ENCODE results near the gene KCNJ14. TPM values are rescaled to one million over a fixed set of nuclear protein-coding genes. Genes with fewer than 3 reads are reported as not detected.

KCNJ14 gene
- total and polyA plus RNA-seq, 5 donors from 2014 or later = 0.03 to 2.2 (median 0.23) TPM; not detected in 1

- H3K36me3 ChIP-seq (ENCODE audit: control insufficient read depth, insufficient read depth, low read length) = peaks cover 48% of the 10 kb centered on the region
Observed at GRCh38 chr19:48475369-48476068, 20.1 kb downstream of the KCNJ14 start.

GRCh38 chr19:48476176-48476575 lies 20.8 kb downstream of the KCNJ14 start:
- DNase-seq (no peak), ATAC-seq (ENCODE audit: low read depth in 2 of 2) (no peak)
- Mint-ChIP-seq H3K4me3 (no peak overlapping the region), H3K9me3 (peaks cover 0 to 1% (median 0%) of the 10 kb centered on the region in 7 donors), H3K27ac (peak overlapping the region in 2 of 3 donors; percentile 25 to 58), H3K27me3 (no peaks in the 10 kb centered on the region), H3K36me3 (peaks cover 11% of the 10 kb centered on the region), H3K4me1 (peaks cover 0 to 32% (median 10%) of the 10 kb centered on the region in 4 donors)
- Histone ChIP-seq H3K27ac (ENCODE audit: insufficient read depth, low read length, poor library complexity, severe bottlenecking) (no peak overlapping the region), H3K4me1 (ENCODE audit: control insufficient read depth, insufficient read depth, low read length, poor library complexity, severe bottlenecking) (peaks cover 10% of the 10 kb centered on the region), H3K27me3 (ENCODE audit: control insufficient read depth, insufficient read depth, low read length) (no peaks in the 10 kb centered on the region), H3K9me3 (ENCODE audit: control insufficient read depth in 2 of 2, low read length in 2 of 2) (no peaks in the 10 kb centered on the region), H3K36me3 (ENCODE audit: control insufficient read depth, insufficient read depth, low read length) (peaks cover 42% of the 10 kb centered on the region), H3K4me3 (ENCODE audit: low read depth, low read length) (no peak overlapping the region)

More at GRCh38 chr19:48475369-48476068, 20.1 kb downstream of the KCNJ14 start:
- Mint-ChIP-seq H3K27ac (peak overlapping the region in 2 of 3 donors; percentile 26 to 58), H3K4me3 (peak overlapping the region in 1 of 4 donors; percentile 32), H3K9me3 (peaks cover 0 to 1% (median 0%) of the 10 kb centered on the region in 7 donors), H3K27me3 (no peaks in the 10 kb centered on the region), H3K4me1 (peaks cover 0 to 31% (median 8%) of the 10 kb centered on the region in 4 donors), H3K36me3 (peaks cover 14% of the 10 kb centered on the region)
- ATAC-seq (ENCODE audit: low read depth in 2 of 2) = no peak
- H3K9me3 ChIP-seq (ENCODE audit: control insufficient read depth in 2 of 2, low read length in 2 of 2) = no peaks in the 10 kb centered on the region
- no peak for DNase-seq
- H3K4me3 ChIP-seq (ENCODE audit: low read depth, low read length) = no peak overlapping the region
- H3K4me1 ChIP-seq (ENCODE audit: control insufficient read depth, insufficient read depth, low read length, poor library complexity, severe bottlenecking) = peaks cover 7% of the 10 kb centered on the region
- H3K27me3 ChIP-seq (ENCODE audit: control insufficient read depth, insufficient read depth, low read length) = no peaks in the 10 kb centered on the region
- H3K27ac ChIP-seq (ENCODE audit: insufficient read depth, low read length, poor library complexity, severe bottlenecking) = no peak overlapping the region

DNA sequence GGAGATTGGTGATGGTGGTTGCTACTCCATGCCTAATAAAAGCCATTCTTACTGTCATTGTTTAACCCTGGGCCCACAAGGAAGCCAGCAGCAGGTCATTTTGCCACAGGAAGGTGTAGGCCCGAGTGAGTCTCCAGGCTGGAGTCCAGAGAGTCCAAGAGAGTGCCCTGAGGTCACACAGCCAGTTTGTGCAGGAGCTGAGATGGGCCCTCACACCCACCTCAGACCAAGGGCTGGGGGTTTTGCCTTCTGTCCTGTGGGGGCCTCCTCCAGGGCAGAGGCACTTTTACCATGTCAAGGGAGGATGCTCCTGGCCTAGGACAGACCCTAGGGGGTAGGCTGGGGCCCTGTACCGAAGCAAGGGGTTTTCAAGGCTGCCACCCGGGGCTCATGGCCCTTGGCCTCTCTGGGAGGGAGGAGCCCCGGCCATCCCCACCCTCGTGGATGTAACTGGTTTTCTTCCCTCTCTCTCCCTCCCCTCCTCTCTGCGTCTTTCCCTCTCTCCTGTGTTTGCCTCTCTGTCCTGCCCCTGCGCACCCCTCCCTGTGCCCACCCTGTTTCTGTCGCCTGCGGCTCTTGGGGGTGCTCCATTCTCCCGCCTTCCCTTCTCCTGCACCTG lies 21.8 kb downstream of the KCNJ14 start:
- Mint-ChIP-seq H3K4me1 (peaks cover 0 to 31% (median 10%) of the 10 kb centered on the region in 4 donors), H3K36me3 (peaks cover 4% of the 10 kb centered on the region), H3K27ac (peak overlapping the region in 1 of 3 donors; percentile 74), H3K4me3 (no peak overlapping the region), H3K9me3 (peaks cover 0 to 1% (median 0%) of the 10 kb centered on the region in 7 donors), H3K27me3 (no peaks in the 10 kb centered on the region)
- no peak overlapping the region for H3K4me3 ChIP-seq (ENCODE audit: low read depth, low read length)
- ATAC-seq (ENCODE audit: low read depth in 2 of 2) = no peak
- peaks cover 11% of the 10 kb centered on the region for H3K4me1 ChIP-seq (ENCODE audit: control insufficient read depth, insufficient read depth, low read length, poor library complexity, severe bottlenecking)
- H3K27ac ChIP-seq (ENCODE audit: insufficient read depth, low read length, poor library complexity, severe bottlenecking) = no peak overlapping the region
- DNase-seq = no peak
- H3K36me3 ChIP-seq (ENCODE audit: control insufficient read depth, insufficient read depth, low read length) = peaks cover 32% of the 10 kb centered on the region
- H3K9me3 ChIP-seq (ENCODE audit: control insufficient read depth in 2 of 2, low read length in 2 of 2) = no peaks in the 10 kb centered on the region
- no peaks in the 10 kb centered on the region for H3K27me3 ChIP-seq (ENCODE audit: control insufficient read depth, insufficient read depth, low read length)

DNA sequence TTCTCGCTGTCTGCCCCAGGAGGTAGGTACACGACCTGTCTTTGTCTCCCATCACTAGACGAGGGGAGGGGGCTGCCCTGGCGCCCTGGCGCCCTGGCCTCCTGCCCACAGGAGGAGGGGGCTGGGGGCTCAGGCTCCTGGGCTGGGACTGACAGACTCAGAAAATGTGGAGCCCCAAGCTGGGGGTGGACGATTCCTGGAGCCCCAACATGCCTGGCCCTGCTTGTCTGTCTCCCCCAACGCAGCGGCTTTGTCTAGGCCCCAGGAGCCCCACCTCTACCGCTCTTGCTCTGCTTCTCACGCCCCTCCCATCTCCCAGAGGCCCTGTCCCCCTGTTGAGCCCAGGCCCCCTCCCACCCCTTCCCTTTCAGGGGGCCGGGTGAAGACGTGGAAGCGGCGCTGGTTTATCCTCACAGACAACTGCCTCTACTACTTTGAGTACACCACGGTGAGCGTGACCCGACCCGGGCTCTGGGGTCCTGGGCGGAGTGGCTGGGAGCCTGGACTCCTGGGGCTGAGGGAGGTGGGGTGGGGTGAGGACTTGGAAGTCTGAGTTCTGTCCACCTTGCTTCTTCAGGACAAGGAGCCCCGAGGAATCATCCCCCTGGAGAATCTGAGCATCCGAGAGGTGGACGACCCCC lies 22.4 kb downstream of the KCNJ14 start:
- ATAC-seq (ENCODE audit: low read depth in 2 of 2) = no peak

DNA sequence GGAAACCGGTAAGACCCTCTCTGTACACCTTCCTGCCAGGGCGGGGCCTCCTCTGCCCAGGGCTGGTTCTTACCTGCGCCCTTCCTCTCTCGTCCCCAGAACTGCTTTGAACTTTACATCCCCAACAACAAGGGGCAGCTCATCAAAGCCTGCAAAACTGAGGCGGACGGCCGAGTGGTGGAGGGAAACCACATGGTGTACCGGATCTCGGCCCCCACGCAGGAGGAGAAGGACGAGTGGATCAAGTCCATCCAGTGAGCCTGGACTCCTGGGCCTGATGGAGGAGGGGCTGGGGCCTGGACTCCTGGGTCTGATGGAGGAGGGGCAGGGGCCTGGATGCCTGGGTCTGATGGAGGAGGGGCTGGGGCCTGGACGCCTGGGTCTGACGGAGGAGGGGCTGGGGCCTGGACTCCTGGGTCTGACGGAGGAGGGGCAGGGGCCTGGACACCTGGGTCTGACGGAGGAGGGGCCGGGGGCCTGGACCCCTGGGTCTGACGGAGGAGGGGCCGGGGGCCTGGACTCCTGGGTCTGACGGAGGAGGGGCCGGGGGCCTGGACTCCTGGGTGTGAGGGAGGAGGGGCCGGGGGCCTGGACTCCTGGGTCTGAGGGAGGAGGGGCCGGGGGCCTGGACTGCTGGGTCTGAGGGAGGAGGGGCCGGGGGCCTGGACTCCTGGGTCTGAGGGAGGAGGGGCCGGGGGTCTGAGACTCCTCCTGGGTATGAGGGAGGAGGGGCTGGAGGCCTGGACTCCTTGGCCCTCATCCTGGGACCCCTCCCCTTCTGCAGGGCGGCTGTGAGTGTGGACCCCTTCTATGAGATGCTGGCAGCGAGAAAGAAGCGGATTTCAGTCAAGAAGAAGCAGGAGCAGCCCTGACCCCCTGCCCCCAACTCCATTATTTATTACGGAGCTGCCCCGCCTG lies 23.2 kb downstream of the KCNJ14 start:
- peaks cover 0 to 1% (median 0%) of the 10 kb centered on the region in 7 donors for H3K9me3 Mint-ChIP-seq
- Histone ChIP-seq H3K4me3 (ENCODE audit: low read depth, low read length) (no peak overlapping the region), H3K27ac (ENCODE audit: insufficient read depth, low read length, poor library complexity, severe bottlenecking) (no peak overlapping the region), H3K27me3 (ENCODE audit: control insufficient read depth, insufficient read depth, low read length) (no peaks in the 10 kb centered on the region), H3K9me3 (ENCODE audit: control insufficient read depth in 2 of 2, low read length in 2 of 2) (no peaks in the 10 kb centered on the region), H3K36me3 (ENCODE audit: control insufficient read depth, insufficient read depth, low read length) (peaks cover 20% of the 10 kb centered on the region), H3K4me1 (ENCODE audit: control insufficient read depth, insufficient read depth, low read length, poor library complexity, severe bottlenecking) (peaks cover 11% of the 10 kb centered on the region)
- peaks cover 0 to 30% (median 10%) of the 10 kb centered on the region in 4 donors for H3K4me1 Mint-ChIP-seq
- peak overlapping the region in 3 of 4 donors; percentile 79 to 87 (median 84) for H3K4me3 Mint-ChIP-seq
- H3K27me3 Mint-ChIP-seq = no peaks in the 10 kb centered on the region
- ATAC-seq (ENCODE audit: low read depth in 2 of 2) (no peak), DNase-seq (no peak)
- peaks cover 4% of the 10 kb centered on the region for H3K36me3 Mint-ChIP-seq
- H3K27ac Mint-ChIP-seq = no peak overlapping the region

More for the DNA sequence above, 22.4 kb downstream of the KCNJ14 start:
- no peak overlapping the region for H3K4me3 Mint-ChIP-seq
- no peak overlapping the region for H3K27ac ChIP-seq (ENCODE audit: insufficient read depth, low read length, poor library complexity, severe bottlenecking)
- no peak overlapping the region for H3K27ac Mint-ChIP-seq
- H3K4me3 ChIP-seq (ENCODE audit: low read depth, low read length) = no peak overlapping the region
- DNase-seq = no peak
- H3K4me1 ChIP-seq (ENCODE audit: control insufficient read depth, insufficient read depth, low read length, poor library complexity, severe bottlenecking) = peaks cover 11% of the 10 kb centered on the region
- no peaks in the 10 kb centered on the region for H3K27me3 Mint-ChIP-seq
- no peaks in the 10 kb centered on the region for H3K27me3 ChIP-seq (ENCODE audit: control insufficient read depth, insufficient read depth, low read length)
- H3K9me3 ChIP-seq (ENCODE audit: control insufficient read depth in 2 of 2, low read length in 2 of 2) = no peaks in the 10 kb centered on the region
- peaks cover 4% of the 10 kb centered on the region for H3K36me3 Mint-ChIP-seq
- peaks cover 0 to 31% (median 10%) of the 10 kb centered on the region in 4 donors for H3K4me1 Mint-ChIP-seq
- peaks cover 28% of the 10 kb centered on the region for H3K36me3 ChIP-seq (ENCODE audit: control insufficient read depth, insufficient read depth, low read length)
- peaks cover 0 to 1% (median 0%) of the 10 kb centered on the region in 7 donors for H3K9me3 Mint-ChIP-seq

- H3K27ac Mint-ChIP-seq = peak overlapping the region in 2 of 3 donors; percentile 70 to 83
- peak in 1 of 2 donors; percentile 4 for ATAC-seq (ENCODE audit: low read depth in 2 of 2)
- H3K4me1 Mint-ChIP-seq = peaks cover 0 to 29% (median 10%) of the 10 kb centered on the region in 4 donors
- H3K4me1 ChIP-seq (ENCODE audit: control insufficient read depth, insufficient read depth, low read length, poor library complexity, severe bottlenecking) = peaks cover 11% of the 10 kb centered on the region
- H3K9me3 ChIP-seq (ENCODE audit: control insufficient read depth in 2 of 2, low read length in 2 of 2) = no peaks in the 10 kb centered on the region
- peak overlapping the region; percentile 79 to 87 (median 84) for H3K4me3 Mint-ChIP-seq
- no peak overlapping the region for H3K4me3 ChIP-seq (ENCODE audit: low read depth, low read length)
- H3K27me3 Mint-ChIP-seq = no peaks in the 10 kb centered on the region
- H3K36me3 ChIP-seq (ENCODE audit: control insufficient read depth, insufficient read depth, low read length) = peaks cover 9% of the 10 kb centered on the region
- H3K36me3 Mint-ChIP-seq = peaks cover 3% of the 10 kb centered on the region
- no peaks in the 10 kb centered on the region for H3K27me3 ChIP-seq (ENCODE audit: control insufficient read depth, insufficient read depth, low read length)
- peak in 1 of 3 donors; percentile 12 for DNase-seq
- H3K9me3 Mint-ChIP-seq = peaks cover 0 to 1% (median 0%) of the 10 kb centered on the region in 7 donors
- peak overlapping the region; percentile 60 for H3K27ac ChIP-seq (ENCODE audit: insufficient read depth, low read length, poor library complexity, severe bottlenecking)
Observed at GRCh38 chr19:48479686-48480085, 24.3 kb downstream of the KCNJ14 start.

GRCh38 chr19:48480183-48480557 lies 24.8 kb downstream of the KCNJ14 start:
- Mint-ChIP-seq H3K9me3 (peaks cover 0 to 1% (median 0%) of the 10 kb centered on the region in 7 donors), H3K36me3 (peaks cover 3% of the 10 kb centered on the region), H3K4me1 (peaks cover 0 to 29% (median 10%) of the 10 kb centered on the region in 4 donors), H3K27me3 (no peaks in the 10 kb centered on the region), H3K27ac (peak overlapping the region; percentile 75 to 90 (median 89)), H3K4me3 (peak overlapping the region; percentile 79 to 87 (median 84))
- peak overlapping the region; percentile 60 for H3K27ac ChIP-seq (ENCODE audit: insufficient read depth, low read length, poor library complexity, severe bottlenecking)
- H3K4me1 ChIP-seq (ENCODE audit: control insufficient read depth, insufficient read depth, low read length, poor library complexity, severe bottlenecking) = peaks cover 11% of the 10 kb centered on the region
- no peaks in the 10 kb centered on the region for H3K9me3 ChIP-seq (ENCODE audit: control insufficient read depth in 2 of 2, low read length in 2 of 2)
- ATAC-seq (ENCODE audit: low read depth in 2 of 2) = peak in 1 of 2 donors; percentile 37
- peaks cover 5% of the 10 kb centered on the region for H3K36me3 ChIP-seq (ENCODE audit: control insufficient read depth, insufficient read depth, low read length)
- no peak overlapping the region for H3K4me3 ChIP-seq (ENCODE audit: low read depth, low read length)
- no peaks in the 10 kb centered on the region for H3K27me3 ChIP-seq (ENCODE audit: control insufficient read depth, insufficient read depth, low read length)
- peak in 1 of 3 donors; percentile 32 for DNase-seq

All from CD4-positive, CD25-positive, alpha-beta regulatory T cell (primary cell).